ENCODE results near the gene TTC7B. TPM values are rescaled to one million over a fixed set of nuclear protein-coding genes. Genes with fewer than 3 reads are reported as not detected.
A peak's percentile ranks its signal among the peaks of the same experiment; 100 is the strongest.

Gene TTC7B
- total RNA-seq, 4 donors from 2014 or later = 0.18 to 53.6 (median 11.2) TPM

- Histone ChIP-seq H3K4me1 (peaks cover 0 to 13% (median 0%) of the 10 kb centered on the region in 4 donors), H3K4me3 (no peak overlapping the region), H3K36me3 (no peaks in the 10 kb centered on the region), H3K27ac (no peak overlapping the region), H3K9me3 (no peaks in the 10 kb centered on the region), H3K27me3 (no peaks in the 10 kb centered on the region)
- DNase-seq = peak in 1 of 3 donors; percentile 64
- TF ChIP-seq POLR2A (IDR thresholded peaks at IDR 0.05) = no peak
- no peak for TF ChIP-seq CTCF (IDR thresholded peaks at IDR 0.05)
Measured at GRCh38 chr14:90495357-90496276, 320.6 kb downstream of the TTC7B start.

- no peak overlapping the region for H3K27ac ChIP-seq
Measured at GRCh38 chr14:90491911-90492531, 324.2 kb downstream of the TTC7B start.

GRCh38 chr14:90491221-90491885 is 324.9 kb downstream of the TTC7B start:
- Histone ChIP-seq H3K27me3 (no peaks in the 10 kb centered on the region), H3K36me3 (no peaks in the 10 kb centered on the region), H3K27ac (no peak overlapping the region), H3K9me3 (no peaks in the 10 kb centered on the region), H3K4me3 (no peak overlapping the region), H3K4me1 (peaks cover 0 to 14% (median 0%) of the 10 kb centered on the region in 4 donors)
- no peak for TF ChIP-seq POLR2A (IDR thresholded peaks at IDR 0.05)
- TF ChIP-seq CTCF (IDR thresholded peaks at IDR 0.05) = no peak
- no peak for DNase-seq

More at GRCh38 chr14:90491911-90492531, 324.2 kb downstream of the TTC7B start:
- Histone ChIP-seq H3K27me3 (no peaks in the 10 kb centered on the region), H3K4me3 (no peak overlapping the region), H3K36me3 (no peaks in the 10 kb centered on the region), H3K4me1 (peaks cover 0 to 14% (median 0%) of the 10 kb centered on the region in 4 donors), H3K9me3 (no peaks in the 10 kb centered on the region)
- no peak for TF ChIP-seq POLR2A (IDR thresholded peaks at IDR 0.05)
- no peak for TF ChIP-seq CTCF (IDR thresholded peaks at IDR 0.05)
- DNase-seq = no peak

GRCh38 chr14:90490720-90491050 is 325.5 kb downstream of the TTC7B start:
- H3K4me3 ChIP-seq = no peak overlapping the region
- no peaks in the 10 kb centered on the region for H3K36me3 ChIP-seq
- H3K9me3 ChIP-seq = no peaks in the 10 kb centered on the region
- no peak for TF ChIP-seq CTCF (IDR thresholded peaks at IDR 0.05)
- TF ChIP-seq POLR2A (IDR thresholded peaks at IDR 0.05) = no peak
- DNase-seq = no peak
- H3K27ac ChIP-seq = no peak overlapping the region
- no peaks in the 10 kb centered on the region for H3K27me3 ChIP-seq
- H3K4me1 ChIP-seq = peaks cover 0 to 14% (median 0%) of the 10 kb centered on the region in 4 donors

- no peaks in the 10 kb centered on the region for H3K9me3 ChIP-seq
- peaks cover 0 to 14% (median 0%) of the 10 kb centered on the region in 4 donors for H3K4me1 ChIP-seq
- TF ChIP-seq POLR2A (IDR thresholded peaks at IDR 0.05) = no peak
- TF ChIP-seq CTCF (IDR thresholded peaks at IDR 0.05) = no peak
- H3K36me3 ChIP-seq = no peaks in the 10 kb centered on the region
- H3K27me3 ChIP-seq = no peaks in the 10 kb centered on the region
- no peak overlapping the region for H3K27ac ChIP-seq
- DNase-seq = no peak
- no peak overlapping the region for H3K4me3 ChIP-seq
Measured at GRCh38 chr14:90489916-90490719, 326.1 kb downstream of the TTC7B start.

Measured in Peyer's patch (tissue), 4 donors.